ENCODE results near the gene NLRC4. TPM values are rescaled to one million over a fixed set of nuclear protein-coding genes. Genes with fewer than 3 reads are reported as not detected.

NLRC4 gene
- total RNA-seq, 1 experiment from 2014 or later = not detected

GRCh38 chr2:32237996-32238395 is 26.7 kb downstream of the NLRC4 start:
- BruUV-seq (replicated peaks) = no TSS peak
- Mint-ChIP-seq H3K4me1 (ENCODE audit: low read depth, unreplicated experiment) (no peaks in the 10 kb centered on the region), H3K27me3 (ENCODE audit: unreplicated experiment) (no peaks in the 10 kb centered on the region), H3K36me3 (ENCODE audit: insufficient read depth, unreplicated experiment) (peaks cover 8% of the 10 kb centered on the region), H3K9me3 (ENCODE audit: low read depth, unreplicated experiment) (no peaks in the 10 kb centered on the region), H3K27ac (ENCODE audit: unreplicated experiment) (no peak overlapping the region), H3K4me3 (ENCODE audit: low read depth, unreplicated experiment) (no peak overlapping the region)
- TF ChIP-seq, protein P1, sequence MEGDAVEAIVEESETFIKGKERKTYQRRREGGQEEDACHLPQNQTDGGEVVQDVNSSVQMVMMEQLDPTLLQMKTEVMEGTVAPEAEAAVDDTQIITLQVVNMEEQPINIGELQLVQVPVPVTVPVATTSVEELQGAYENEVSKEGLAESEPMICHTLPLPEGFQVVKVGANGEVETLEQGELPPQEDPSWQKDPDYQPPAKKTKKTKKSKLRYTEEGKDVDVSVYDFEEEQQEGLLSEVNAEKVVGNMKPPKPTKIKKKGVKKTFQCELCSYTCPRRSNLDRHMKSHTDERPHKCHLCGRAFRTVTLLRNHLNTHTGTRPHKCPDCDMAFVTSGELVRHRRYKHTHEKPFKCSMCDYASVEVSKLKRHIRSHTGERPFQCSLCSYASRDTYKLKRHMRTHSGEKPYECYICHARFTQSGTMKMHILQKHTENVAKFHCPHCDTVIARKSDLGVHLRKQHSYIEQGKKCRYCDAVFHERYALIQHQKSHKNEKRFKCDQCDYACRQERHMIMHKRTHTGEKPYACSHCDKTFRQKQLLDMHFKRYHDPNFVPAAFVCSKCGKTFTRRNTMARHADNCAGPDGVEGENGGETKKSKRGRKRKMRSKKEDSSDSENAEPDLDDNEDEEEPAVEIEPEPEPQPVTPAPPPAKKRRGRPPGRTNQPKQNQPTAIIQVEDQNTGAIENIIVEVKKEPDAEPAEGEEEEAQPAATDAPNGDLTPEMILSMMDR (IDR thresholded peaks at IDR 0.05; ENCODE audit: unreplicated experiment) = no peak
- CTCF ChIA-PET = no interaction called here
- intact Hi-C loops (cut with micrococcal nuclease; ENCODE audit: unreplicated experiment) = no loop called here
- DNase-seq = no peak

GRCh38 chr2:32237488-32237887 is 27.2 kb downstream of the NLRC4 start:
- CTCF ChIA-PET = no interaction called here
- intact Hi-C loops (cut with micrococcal nuclease; ENCODE audit: unreplicated experiment) = no loop called here
- H3K4me1 Mint-ChIP-seq (ENCODE audit: low read depth, unreplicated experiment) = peaks cover under 1% of the 10 kb centered on the region

DNA sequence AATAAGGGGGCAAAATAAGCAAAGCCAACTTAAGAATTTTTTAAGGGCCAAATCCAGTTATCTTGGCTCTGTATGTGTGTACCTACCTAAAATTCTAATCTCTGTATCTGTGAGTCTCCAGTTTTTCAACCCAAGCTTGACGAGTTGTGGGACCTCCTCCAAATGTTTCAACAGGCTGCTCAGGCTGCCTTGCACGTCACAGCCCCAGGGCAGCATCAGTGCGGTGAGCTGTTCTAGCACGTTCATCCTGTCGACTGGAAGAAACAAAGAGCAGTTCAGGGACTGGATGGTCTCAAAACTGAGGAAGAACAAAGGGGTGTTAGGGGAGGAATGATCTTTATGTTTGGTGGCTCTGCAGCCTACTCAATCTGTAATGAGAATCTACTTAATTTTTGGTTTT is 29.4 kb downstream of the NLRC4 start:
- Mint-ChIP-seq H3K4me3 (ENCODE audit: low read depth, unreplicated experiment) (no peak overlapping the region), H3K36me3 (ENCODE audit: insufficient read depth, unreplicated experiment) (peaks cover 8% of the 10 kb centered on the region), H3K27me3 (ENCODE audit: unreplicated experiment) (no peaks in the 10 kb centered on the region), H3K27ac (ENCODE audit: unreplicated experiment) (no peak overlapping the region), H3K4me1 (ENCODE audit: low read depth, unreplicated experiment) (peaks cover 10% of the 10 kb centered on the region), H3K9me3 (ENCODE audit: low read depth, unreplicated experiment) (no peaks in the 10 kb centered on the region)
- CTCF ChIA-PET = no interaction called here
- TF ChIP-seq, protein P1 (IDR thresholded peaks at IDR 0.05; ENCODE audit: unreplicated experiment) = no peak
- DNase-seq = no peak
- intact Hi-C loops (cut with micrococcal nuclease; ENCODE audit: unreplicated experiment) = no loop called here
- no TSS peak for BruUV-seq (replicated peaks)

More at GRCh38 chr2:32237488-32237887, 27.2 kb downstream of the NLRC4 start:
- TF ChIP-seq, protein P1 (IDR thresholded peaks at IDR 0.05; ENCODE audit: unreplicated experiment) = no peak
- Mint-ChIP-seq H3K9me3 (ENCODE audit: low read depth, unreplicated experiment) (no peaks in the 10 kb centered on the region), H3K4me3 (ENCODE audit: low read depth, unreplicated experiment) (no peak overlapping the region), H3K27ac (ENCODE audit: unreplicated experiment) (no peak overlapping the region), H3K27me3 (ENCODE audit: unreplicated experiment) (no peaks in the 10 kb centered on the region), H3K36me3 (ENCODE audit: insufficient read depth, unreplicated experiment) (peaks cover 8% of the 10 kb centered on the region)
- BruUV-seq (replicated peaks) = no TSS peak
- no peak for DNase-seq

DNA sequence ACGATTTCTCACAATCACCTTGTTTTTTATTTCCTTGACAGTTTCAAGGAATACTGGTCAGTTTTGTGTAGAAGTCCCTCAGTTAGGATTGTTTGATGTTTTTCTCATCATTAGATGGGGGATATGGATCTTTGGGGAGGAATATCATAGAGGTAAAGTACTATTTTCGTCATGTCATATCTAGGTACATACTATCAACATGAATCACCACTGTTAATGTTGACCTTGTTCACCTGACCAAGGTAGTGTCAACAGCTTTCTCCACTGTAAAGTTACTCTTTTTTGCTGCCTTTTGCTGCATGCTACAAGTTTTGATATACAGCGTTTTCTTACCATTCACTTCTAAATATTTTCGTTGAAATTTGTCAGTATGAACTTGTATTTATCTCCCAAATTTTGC is 32.7 kb downstream of the NLRC4 start:
- CTCF ChIA-PET = interaction anchor here (0.6 to 0.7 kb wide), 2 partner anchors 19 to 279 kb away, joined by 3 read pairs; no protein-coding TSS in a partner anchor

More for the DNA sequence above, 32.7 kb downstream of the NLRC4 start:
- no peaks in the 10 kb centered on the region for H3K27me3 Mint-ChIP-seq (ENCODE audit: unreplicated experiment)
- H3K4me3 Mint-ChIP-seq (ENCODE audit: low read depth, unreplicated experiment) = no peak overlapping the region
- H3K9me3 Mint-ChIP-seq (ENCODE audit: low read depth, unreplicated experiment) = no peaks in the 10 kb centered on the region
- peaks cover 10% of the 10 kb centered on the region for H3K4me1 Mint-ChIP-seq (ENCODE audit: low read depth, unreplicated experiment)
- DNase-seq = no peak
- no TSS peak for BruUV-seq (replicated peaks)
- peaks cover 14% of the 10 kb centered on the region for H3K36me3 Mint-ChIP-seq (ENCODE audit: insufficient read depth, unreplicated experiment)
- TF ChIP-seq, protein P1 (IDR thresholded peaks at IDR 0.05; ENCODE audit: unreplicated experiment) = no peak
- H3K27ac Mint-ChIP-seq (ENCODE audit: unreplicated experiment) = peak overlapping the region; percentile 9
- intact Hi-C loops (cut with micrococcal nuclease; ENCODE audit: unreplicated experiment) = no loop called here

Data from Calu3 (cell line).